GM21529 (cell line): ENCODE results near the gene UST.
"Not testable (repeated sequence)": the region's sequence is repeated elsewhere in the genome, so short reads cannot be mapped to it uniquely, and the experiment has no call there.

Experiments used
- ATAC-seq: cut with Tn5 transposase; IDR thresholded peaks from one replicate; pipeline ENCODE4 v1.9.1; 2021; ENCODE audit not compliant: unreplicated experiment

UST gene

DNA sequence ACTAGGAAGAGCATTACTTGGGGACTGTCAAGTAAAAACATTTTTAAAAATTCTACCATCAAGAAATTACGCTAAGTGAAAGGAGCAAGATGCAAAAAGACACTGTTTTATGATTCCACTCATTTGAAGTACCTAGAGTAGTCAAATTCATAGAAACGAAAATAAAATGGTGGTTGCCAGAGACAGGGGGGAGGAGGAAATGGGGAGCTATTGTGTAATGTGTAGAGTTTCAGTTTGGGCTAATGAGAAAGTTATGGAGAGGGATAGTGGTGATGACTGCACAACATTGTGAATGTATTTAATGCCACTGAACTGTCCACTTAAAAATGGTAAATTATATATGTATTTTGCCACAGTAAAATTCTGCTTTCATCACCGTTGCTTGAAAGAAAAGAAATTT is 83.8 kb downstream of the UST start:
- ATAC-seq = peak; percentile 50

DNA sequence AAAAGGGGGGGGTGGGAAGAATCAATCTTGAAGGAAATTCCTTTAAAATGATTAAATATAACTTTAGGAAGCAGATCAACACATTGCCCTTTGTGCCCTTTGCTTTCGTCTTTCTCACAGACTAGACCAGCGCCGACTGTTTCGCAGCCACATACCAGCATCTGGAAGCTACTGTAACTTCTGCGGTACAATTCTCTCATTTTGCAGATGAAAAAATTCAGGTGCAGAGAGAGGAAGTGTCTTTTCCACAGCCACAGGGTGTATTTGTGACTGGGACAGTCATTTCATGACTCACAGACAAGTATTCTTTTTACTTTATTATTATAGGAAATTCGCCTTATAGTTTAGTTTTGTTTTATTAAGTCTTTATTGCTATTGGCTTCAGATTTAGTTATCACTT is 84.2 kb downstream of the UST start:
- ATAC-seq = peak; percentile 75

DNA sequence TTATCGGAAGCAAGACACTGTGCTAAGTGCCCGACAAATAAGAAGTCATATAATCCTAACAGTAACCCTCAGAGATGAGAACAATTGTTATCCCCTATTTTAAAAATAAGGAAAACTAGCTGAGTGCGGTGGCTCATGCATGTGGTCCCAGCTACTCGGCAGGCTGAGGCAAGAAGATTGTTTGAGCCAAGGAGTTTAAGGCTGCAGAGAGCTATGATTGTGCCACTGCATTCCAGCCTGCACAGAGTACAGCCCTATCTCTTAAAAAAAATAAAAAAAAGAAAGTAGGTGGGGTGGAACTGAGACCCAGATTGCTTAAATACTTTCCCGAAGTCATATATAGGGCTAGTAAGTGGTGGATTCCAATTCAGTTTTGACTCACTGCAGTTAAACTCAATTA is 84.7 kb downstream of the UST start:
- no peak for ATAC-seq

DNA sequence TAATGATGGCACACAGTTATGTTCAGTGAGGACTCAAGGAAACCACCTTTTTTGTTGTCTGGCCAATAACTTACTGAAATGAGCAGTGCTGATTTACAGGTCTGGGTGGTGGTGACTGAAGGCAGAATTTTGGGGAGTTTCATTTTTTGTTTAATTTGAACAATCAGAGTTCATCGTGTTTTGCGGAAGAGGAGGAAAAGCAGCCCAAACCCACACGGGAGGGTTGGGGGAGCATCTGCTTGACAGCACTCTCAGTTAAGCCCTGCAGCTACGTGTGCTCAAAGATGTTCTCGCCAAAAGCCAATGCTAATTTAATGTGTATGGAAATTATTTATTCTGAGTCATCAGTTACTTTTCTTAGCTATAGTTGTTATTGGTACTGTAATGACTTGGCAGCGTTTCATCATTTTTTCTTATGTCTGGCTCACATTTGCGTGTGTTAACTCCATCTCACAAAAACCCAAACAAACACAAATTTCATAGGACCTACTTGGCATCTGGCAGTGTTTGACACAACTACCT is 89.2 kb downstream of the UST start:
- ATAC-seq = peak; percentile 54

DNA sequence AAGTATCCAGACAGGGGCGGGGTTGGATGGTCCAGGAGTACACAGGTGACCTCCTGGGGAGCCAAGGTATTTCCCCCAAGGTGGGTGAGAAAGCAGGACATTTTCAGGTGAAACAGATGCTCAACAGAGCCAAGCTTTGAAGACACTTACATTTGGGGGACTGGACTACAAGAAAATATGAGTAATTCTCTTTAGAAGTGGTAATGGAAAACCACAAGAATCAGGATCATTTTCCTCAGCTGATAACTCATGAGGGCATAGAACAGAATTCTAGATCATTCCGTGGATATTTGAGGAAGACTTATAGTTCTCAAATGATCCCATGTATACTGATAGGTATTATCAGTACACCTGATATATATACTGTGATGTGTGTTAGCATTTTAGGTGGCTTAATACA is 89.9 kb downstream of the UST start:
- ATAC-seq = no peak

DNA sequence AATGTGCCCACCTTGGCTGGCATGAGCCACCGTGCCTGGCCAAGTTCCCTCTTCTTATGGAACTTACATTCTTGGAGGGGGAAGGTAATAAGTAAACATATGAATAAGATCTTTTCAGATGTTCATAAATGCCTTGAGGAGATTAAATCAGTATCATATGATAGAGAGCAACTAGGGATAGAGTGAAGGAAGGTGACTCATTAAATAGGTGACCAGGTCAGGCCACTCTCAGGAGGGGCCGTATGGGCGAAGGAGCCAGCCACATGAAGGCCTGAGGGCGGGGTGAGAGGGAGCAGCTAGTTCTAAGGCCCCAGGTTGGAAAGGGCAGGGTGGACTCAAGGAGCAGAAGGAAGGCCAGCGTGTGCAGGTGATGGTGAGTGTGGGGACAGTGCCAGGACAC is 91.1 kb downstream of the UST start:
- ATAC-seq = no peak

DNA sequence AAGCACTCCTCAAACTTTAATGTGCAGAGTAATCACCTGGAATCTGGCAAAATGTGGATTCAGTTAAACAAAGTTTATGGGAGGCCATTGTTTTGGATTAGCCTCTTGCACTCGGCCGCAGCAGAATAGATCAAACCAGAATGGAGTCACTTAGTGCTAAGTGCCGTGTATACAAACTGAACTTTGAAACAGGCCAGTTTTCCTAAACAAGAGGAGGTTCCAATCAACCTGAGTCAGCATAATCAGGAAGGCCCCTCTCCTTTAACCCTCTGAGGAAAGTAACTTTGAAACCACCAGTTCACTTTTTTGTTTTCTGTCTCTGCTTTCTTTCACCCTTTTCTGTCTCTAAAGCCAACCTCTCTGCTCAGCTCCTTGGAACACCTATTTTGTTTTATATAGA is 92.2 kb downstream of the UST start:
- no peak for ATAC-seq

DNA sequence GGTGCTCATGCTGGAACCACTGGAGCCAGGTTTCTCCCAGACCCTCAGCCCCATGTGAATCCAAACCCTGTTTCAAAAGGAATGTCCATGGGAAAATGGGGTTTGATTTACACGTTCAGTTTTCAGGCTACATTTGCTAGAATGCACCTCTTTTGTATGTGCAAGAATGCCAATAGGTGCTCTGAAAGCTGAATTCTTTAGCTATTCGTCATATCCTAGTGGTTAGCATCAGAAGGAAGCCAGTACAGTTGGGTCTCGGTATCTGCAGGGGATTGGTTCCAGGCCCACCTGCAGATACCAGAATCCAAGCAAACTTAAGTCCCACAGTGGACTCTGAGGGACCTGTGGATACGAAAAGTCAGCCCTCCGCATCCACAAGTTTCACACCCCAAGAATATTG is 93.4 kb downstream of the UST start:
- no peak for ATAC-seq

DNA sequence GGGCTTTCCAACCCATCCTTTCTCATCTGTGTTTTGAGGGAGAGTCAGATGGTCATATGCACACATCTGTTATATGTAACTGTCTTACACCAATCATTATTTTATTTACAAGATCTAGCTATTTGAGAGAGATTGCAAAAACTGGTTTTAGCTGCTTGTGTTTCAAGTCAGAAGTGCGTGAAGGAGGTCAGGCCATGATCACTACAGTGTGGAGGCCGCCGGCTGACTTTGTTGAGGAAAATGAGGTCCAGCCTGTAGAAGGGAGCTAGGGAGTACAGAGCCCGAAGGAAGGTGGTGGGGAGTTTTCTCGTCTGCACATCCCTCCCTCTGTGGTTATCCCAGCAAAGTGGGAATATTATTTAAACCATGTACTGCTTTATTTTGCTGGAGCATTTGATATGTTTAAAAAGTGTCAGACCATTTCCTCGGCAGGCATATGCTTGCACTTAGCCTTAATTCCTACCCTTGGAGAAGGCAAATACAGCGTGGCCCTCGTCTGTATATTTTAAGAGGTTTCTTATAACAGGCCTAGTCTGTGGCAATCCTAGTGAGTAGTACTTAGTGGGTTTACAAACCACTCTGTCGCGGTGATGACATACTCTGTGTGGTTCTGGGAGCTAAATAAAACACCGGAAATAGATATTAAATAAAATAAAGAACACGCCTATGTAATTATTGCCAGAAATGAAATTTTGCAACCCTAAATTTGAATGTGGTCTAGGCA is 95.6 kb downstream of the UST start:
- no peak for ATAC-seq

DNA sequence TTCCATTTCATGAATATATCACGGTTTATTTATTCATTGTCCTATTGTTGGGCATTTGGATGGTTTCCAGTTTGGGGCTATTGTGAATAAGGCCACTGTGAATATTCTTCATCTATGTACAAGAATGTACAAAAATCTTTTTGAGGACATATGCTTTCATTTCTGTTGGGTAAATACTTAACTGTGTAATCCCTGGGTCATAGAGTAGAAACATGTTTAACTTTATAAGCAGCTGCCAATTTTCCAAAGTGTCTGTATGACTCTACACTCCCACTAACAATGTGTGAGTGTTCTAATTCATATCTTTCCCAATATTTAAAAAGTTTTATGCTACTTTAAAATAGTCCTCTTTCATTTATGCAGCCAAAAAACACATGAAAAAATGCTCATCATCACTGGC is 98.6 kb downstream of the UST start:
- ATAC-seq = no peak

DNA sequence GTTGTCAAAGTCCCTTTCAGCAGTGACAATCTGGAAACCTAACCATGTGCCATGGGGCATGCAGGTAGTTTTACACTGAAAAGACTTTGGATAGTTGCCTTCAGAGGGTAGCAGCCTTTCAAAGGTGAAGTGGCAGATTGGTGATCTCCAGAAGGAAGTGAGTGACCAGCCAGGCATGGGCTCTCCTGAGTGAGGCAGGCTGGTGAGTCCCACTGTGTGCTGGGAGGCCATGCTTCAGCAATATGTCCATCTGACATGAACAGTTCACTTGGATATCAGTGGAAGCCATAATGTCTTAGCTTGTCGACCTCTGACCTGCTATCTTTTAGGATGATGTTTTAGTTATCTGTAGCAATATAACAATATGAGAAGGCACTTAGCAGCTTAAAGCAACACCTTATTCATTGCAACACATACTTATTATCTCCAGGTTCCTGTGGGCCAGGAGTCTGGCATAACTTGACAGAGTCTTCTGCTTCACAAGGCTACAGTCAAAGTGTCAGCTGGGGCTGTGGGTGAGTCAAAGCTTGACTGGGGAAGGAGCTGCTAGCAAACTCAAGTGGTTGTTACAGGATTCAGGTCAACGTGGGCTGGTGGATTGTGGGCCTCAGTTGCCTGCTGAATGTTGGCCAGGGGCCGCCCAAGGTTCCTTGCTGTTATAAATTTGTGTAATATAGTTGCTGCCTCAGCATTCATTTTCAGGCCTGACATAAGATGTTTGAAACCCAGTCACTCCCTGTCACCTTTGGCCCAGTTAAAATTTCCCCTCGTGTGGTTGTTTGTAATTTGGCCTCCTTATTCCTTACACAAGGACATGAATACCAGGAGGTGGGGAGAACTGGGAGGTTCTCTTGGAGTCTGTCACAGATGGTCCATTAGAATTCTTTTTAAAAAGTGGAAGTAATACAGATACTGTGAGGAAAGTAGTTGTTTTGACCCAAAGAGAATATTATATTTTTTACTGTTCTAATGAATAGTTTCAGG is 100.2 kb downstream of the UST start:
- ATAC-seq = no peak

DNA sequence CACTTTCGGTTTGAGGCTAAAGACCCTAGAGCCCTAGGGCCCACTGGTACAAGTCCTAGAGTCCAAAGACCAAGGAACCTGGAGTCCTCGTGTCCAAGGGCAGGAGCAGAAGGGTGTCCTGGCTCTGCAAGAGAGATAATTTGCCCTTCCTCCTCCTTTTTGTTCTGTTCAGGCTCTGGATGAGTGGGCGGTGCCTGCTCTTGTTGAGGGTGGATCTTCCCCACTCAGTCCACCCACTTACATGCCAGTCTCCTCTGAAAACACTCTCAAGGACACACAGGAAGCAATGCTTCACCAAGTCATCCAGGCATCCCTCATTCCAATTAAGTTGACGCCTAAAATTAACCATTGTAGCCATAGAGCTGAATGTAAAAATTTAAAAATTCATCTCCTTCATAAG is 102.1 kb downstream of the UST start:
- ATAC-seq = no peak

DNA sequence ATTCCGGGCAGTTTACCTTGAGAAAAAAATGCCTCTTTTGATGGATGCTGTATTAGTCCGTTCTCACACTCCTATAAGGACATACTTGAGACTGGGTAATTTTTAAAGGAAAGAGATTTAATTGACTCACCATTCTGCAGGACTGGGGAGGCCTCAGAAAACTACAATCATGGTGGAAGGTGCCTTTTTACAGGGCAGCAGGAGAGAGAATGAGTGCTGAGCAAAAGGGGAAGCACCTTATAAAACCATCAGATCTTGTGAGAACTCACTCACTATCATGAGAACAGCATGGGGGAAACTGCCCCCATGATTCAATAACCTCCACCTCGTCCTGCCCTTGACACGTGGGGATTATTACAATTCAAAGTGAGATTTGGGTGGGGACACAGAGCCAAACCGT is 102.6 kb downstream of the UST start:
- not testable (repeated sequence) for ATAC-seq

DNA sequence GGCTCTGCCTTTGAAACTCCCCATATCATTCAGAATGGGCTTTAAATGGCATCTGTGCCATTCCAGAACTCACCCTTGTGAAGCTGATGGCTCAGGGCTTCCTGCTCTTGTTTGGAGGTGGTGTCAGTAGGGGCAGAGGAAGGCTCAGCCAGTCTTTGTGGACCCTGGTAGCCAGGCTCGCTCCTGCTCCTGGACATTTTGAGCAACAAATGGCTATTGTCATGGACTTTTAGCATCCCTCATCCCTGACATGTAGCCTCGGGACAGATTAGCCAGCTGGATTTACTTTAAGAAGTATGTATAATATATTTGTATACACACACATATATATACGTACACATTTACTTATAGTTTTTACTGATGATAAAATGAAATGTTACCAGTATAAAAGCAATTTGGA is 104.1 kb downstream of the UST start:
- ATAC-seq = no peak

DNA sequence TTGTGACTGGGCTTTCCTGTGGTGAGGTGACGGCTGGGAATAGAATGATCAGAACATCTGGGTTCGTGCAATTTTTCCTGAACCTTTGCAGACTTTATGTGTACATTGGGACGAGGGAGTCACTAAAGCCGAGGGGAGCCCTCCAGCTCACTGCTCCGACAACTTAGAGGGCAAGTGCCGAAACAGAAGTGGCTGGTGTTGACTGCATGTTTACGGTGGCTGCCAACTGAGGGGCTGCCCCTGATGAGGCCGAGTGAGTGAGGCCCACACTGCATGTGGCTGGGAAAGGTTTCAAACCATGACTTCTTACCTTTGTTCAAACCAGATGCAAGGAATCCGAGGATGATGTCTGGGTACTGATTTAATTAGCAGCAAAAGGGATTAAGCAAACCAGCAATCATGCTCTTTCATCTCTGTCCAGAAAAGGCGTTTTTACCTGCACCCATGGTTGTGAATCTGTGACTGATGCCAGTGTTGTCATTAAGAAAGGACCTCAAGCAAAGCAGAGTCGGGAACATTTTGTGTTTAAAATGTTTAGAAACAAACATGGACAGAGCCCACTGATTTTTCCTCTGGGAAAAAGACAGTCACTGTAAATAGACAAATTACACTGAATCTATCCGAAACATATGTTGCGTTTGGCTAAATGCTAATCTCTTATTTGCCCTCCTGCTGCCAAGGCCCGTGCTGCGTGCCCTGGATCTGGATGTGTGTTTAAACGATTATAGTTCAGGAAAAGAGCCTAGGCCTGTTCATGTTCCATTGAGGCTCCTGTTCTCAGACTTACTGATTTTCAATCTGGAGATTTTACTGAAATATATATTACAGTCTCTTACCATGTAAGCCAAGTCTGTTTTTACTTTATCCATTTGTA is 105.1 kb downstream of the UST start:
- no peak for ATAC-seq

DNA sequence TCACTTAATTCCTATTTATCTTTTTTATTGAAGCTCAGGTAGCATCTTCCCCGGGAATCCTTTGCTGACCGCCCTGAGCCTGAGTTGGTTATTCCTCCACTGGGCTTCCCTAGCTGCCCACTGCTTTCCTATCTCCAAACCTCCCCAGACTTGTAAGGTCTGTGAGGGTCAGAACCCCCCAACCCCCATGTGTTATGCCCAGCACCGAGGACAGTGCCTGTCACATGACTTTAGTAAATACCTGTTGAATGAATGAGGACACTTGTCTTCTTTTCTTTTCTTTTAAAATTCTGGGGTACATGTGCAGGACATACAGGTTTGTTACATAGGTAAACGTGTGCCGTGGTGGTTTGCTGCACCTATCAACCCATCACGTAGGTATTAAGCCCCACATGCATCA is 105.9 kb downstream of the UST start:
- ATAC-seq = no peak

DNA sequence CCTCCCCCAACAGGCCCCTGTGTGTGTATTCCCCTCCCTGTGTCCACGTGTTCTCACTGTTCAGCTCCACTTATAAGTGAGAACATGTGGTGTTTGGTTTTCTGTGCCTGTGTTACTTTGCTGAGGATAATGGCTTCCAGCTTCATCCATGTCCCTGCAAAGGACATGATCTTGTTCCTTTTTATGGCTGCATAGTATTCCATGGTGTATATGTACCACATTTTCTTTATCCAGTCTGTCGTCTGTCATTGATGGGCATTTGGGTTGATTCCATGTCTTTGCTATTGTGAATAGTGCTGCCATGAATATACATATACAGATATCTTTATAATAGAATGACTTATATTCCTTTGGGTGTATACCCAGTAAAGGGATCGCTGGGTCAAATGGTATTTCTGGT is 106.3 kb downstream of the UST start:
- ATAC-seq = not testable (repeated sequence)

DNA sequence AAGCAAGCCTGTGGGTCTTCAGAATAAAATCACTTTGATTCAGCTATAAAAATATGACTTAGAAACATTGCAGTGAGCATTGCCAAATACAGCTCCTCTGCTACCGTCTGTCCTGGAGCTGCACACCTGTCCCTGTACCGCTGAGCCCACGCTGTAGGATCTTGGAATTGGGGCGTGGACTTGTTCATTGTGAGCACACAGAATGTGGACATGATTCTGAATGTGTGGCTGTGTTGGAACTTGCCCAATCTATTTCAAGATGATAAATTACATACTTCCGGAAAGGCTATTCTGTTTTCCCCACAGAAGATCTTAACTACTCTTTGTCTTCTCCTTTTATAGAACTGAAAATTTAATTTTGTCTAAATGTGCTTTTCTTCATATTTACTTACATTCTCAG is 107.3 kb downstream of the UST start:
- ATAC-seq = no peak

DNA sequence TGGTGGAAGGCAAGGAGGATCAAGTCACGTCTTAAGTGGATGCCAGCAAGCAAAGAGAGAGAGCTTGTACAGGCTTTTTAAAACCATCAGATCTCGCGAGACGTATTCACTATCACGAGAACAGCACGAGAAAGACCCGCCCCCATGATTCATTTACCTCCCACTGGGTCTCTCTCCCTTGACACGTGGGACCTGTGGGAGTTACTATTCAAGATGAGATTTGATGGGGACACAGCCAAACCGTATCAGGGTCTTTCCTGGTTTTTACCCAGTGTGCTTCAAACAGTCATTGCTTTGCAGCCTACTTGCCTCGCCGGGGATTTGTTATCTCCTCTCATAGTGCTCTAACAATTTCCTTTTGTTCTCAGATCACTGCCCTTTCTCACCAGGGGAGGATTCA is 108.2 kb downstream of the UST start:
- ATAC-seq = no peak

DNA sequence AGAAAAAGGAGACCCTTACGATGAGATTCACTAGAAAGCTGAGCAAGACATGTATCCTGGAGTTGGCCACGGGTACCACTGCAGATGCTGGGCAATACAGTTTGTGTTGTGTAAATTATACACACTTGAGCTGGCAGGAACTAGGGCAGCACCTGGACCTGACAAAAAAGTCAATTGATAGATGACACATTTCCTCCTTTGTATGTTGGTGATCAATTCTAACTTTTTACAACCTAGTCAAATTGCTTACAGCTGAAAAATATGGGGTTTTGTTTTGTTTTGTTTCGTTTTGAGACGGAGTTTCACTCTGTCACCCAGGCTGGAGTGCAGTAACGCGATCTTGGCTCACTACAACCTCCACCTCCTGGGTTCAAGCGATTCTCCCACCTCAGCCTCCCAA is 108.9 kb downstream of the UST start:
- ATAC-seq = no peak

DNA sequence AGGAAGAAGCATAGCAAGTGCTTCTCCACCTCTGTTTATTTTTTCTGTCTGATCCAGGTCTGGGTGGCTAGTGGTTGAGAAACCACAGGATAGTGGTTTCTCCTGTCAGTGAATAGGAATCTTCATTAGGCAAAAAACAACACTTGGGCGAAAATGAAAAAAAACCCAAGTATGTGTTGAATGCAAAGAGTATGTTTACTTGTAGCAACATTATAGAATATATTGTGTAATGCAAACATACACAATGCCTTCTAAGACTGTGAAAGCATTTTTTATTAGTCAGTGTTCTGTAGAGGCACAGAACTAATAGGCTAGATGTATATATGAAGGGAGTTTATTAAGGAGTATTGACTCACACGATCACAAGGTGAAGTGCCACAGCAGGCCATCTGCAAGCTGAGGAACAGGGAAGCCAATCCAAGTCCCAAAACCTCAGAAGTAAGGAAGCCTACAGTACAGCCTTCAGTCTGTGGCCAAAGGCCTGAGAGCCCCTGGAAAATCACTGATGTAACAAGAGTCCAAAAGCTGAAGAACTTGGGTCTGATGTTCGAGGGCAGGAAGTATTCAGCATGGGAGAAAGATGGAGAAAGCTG is 111.1 kb downstream of the UST start:
- no peak for ATAC-seq
